ENCODE data around the gene CHD9NB. TPM values are rescaled to one million over a fixed set of nuclear protein-coding genes. Genes with fewer than 3 reads are reported as not detected.

CHD9NB gene
- total RNA-seq, result not detected
- not detected for polyA plus RNA-seq

DNA sequence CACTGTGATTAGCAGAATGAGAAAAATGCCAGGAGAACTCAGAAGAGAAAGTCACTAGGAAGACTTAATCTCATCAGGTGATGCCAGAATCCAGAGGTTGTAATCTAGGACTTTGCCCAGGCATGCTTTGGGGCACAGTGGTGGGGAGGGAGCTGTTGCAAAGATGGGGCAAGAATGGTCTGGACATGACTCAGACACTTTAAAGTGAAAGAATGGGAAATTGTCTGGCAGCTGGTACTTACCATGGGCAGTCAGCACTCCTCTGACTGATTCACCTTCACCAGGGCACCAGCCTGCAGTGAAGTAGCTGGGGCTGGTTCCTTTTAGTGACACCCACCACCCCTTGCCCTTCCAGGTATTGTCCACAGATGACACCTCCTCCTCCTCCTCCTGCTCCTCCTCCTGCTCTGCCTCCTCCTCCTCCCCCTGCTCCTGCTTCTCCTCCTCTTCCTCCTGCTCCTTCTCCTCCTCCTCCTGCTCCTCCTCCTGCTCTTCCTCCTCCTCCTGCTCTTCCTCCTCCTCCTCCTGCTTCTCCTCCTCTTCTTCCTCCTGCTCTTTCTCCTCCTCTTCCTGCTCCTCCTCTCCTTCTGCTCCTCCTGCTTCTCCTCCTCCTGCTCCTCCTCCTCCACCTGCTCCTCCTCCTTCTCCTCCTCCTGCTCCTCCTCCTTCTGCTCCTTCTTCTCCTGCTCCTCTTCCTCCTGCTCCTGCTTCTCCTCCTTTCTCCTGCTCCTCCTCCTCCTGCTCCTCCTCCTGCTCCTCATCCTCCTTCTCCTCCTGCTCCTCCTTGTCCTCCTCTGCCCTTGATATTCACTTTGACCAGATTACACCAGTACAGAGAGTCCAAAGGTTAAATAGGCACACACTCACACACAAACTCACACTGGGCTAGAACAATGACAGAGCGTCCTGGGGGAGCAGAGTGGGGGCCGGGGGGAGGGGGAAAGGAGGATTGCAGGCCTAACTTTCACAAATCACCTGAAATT is at the start of gene CHD9NB:
Gene CHD9NB, minus strand, starts transcription at position 379 of the 983 bp plus-strand sequence. CDS start 8,739 bp downstream, outside the sequence.
- Histone ChIP-seq H3K9me3 (ENCODE audit: control insufficient read depth in 1 of 2, low read length in 2 of 2) (no peaks in the 10 kb centered on the region), H3K4me1 (ENCODE audit: insufficient read depth, low read length) (peaks cover 21% of the 10 kb centered on the region), H3K4me3 (ENCODE audit: low read length in 2 of 2) (no peak within 1 kb of the TSS), H3K27ac (ENCODE audit: low read depth, low read length) (no peak within 1 kb of the TSS), H3K36me3 (ENCODE audit: insufficient read depth, low read length) (no peaks in the 10 kb centered on the region), H3K27me3 (ENCODE audit: insufficient read depth, low read length) (no peaks in the 10 kb centered on the region)
- no peaks in the 10 kb centered on the region for H3K27me3 Mint-ChIP-seq
- DNase-seq, result no peak
- H3K9me3 Mint-ChIP-seq, result no peaks in the 10 kb centered on the region
- H3K27ac Mint-ChIP-seq, result no peak within 1 kb of the TSS
- H3K4me1 Mint-ChIP-seq, result peaks cover 8 to 25% (median 11%) of the 10 kb centered on the region in 4 donors
- peak within 1 kb of the TSS in 5 of 8 donors; percentile 13 to 71 (median 25) for H3K4me3 Mint-ChIP-seq
- intact Hi-C loops (cut with micrococcal nuclease), result no loop called here
- H3K36me3 Mint-ChIP-seq, result no peaks in the 10 kb centered on the region
- CTCF ChIA-PET (ENCODE audit: partially characterized antibody), result interaction anchor here (0.7 to 7.4 kb wide), 6 partner anchors 15 to 155 kb away, joined by 3 to 93 read pairs (median 4); no protein-coding TSS in a partner anchor
- POLR2A ChIA-PET (ENCODE audit: partially characterized antibody), result no interaction called here

DNA sequence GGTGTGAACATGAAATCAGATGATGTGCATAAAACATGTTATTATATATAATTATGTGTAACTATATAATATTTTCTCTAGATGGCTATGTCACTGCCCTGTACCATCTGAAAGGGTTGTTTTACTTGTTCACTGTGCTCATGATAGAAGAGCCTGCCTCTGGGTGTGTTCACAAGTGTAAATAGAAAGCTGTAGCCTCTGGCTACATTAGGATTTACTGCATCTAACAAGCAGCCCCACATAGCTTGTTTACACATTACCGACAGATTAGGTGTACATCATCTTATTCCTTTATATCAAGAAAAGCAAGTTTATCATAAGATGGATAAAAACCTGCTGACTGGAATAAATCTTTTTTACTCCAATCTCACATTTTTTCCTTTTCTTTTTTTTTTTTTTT is 48.2 kb upstream of the CHD9NB start:
- Mint-ChIP-seq H3K9me3 (no peaks in the 10 kb centered on the region), H3K36me3 (no peaks in the 10 kb centered on the region), H3K4me3 (peak overlapping the region in 4 of 8 donors; percentile 46 to 93 (median 75)), H3K27ac (peak overlapping the region in 5 of 7 donors; percentile 31 to 88 (median 77)), H3K4me1 (peaks cover 16 to 35% (median 24%) of the 10 kb centered on the region in 4 donors), H3K27me3 (no peaks in the 10 kb centered on the region)
- peaks cover 30% of the 10 kb centered on the region for H3K4me1 ChIP-seq (ENCODE audit: insufficient read depth, low read length)
- H3K36me3 ChIP-seq (ENCODE audit: insufficient read depth, low read length), result no peaks in the 10 kb centered on the region
- ChIA-PET CTCF (ENCODE audit: partially characterized antibody) (interaction anchor here (1.0 to 3.1 kb wide), 3 partner anchors 15 to 45 kb away, joined by 3 to 20 read pairs (median 5); partner anchors contain the start of gene CHD9), POLR2A (ENCODE audit: partially characterized antibody) (interaction anchor here (0.6 to 2.9 kb wide), 2 partner anchors 29 to 63 kb away, joined by 4 to 20 read pairs; no protein-coding TSS in a partner anchor)
- H3K4me3 ChIP-seq (ENCODE audit: low read length in 2 of 2), result no peak overlapping the region
- no peaks in the 10 kb centered on the region for H3K9me3 ChIP-seq (ENCODE audit: control insufficient read depth in 1 of 2, low read length in 2 of 2)
- no peak overlapping the region for H3K27ac ChIP-seq (ENCODE audit: low read depth, low read length)
- DNase-seq, result no peak
- H3K27me3 ChIP-seq (ENCODE audit: insufficient read depth, low read length), result no peaks in the 10 kb centered on the region
- intact Hi-C loops (cut with micrococcal nuclease), result no loop called here

DNA sequence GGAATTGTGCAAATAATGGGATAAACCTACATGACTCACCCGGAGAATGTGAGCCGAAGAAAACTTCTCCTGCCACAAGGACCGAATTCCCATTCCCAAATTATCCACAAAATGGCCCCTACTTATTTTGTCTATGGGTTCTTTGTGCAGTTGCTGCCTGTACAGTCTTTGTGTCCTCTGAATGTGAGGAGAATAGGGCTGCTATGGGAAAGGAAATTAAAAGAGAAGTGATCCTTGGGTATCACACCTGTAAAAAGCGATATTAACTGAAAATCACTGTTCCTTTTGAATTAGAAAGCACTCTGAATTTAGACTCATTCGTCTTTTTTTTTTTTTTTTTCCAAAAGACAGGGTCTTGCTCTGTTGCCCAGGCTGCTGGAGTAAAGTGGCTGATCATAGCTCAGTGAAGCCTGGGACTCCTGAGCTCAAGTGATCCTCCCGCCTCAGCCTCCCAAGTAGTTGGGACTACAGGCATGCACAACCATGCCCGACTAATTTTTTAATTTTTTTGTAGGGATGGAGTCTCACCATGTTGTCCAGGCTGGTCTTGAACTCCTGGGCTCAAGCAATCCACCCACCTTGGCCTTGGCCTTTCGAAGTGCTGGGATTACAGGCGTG is 47.5 kb upstream of the CHD9NB start:
- H3K27me3 ChIP-seq (ENCODE audit: insufficient read depth, low read length), result no peaks in the 10 kb centered on the region
- H3K4me3 ChIP-seq (ENCODE audit: low read length in 2 of 2), result peak overlapping the region in 1 of 2 donors; percentile 53
- Mint-ChIP-seq H3K4me1 (peaks cover 16 to 35% (median 24%) of the 10 kb centered on the region in 4 donors), H3K9me3 (no peaks in the 10 kb centered on the region), H3K27ac (peak overlapping the region; percentile 53 to 88 (median 77)), H3K36me3 (no peaks in the 10 kb centered on the region), H3K4me3 (peak overlapping the region; percentile 90 to 97 (median 94)), H3K27me3 (no peaks in the 10 kb centered on the region)
- ChIA-PET CTCF (ENCODE audit: partially characterized antibody) (interaction anchor here (1.0 to 3.1 kb wide), 4 partner anchors 15 to 44 kb away, joined by 3 to 20 read pairs (median 4); partner anchors contain the start of gene CHD9), POLR2A (ENCODE audit: partially characterized antibody) (interaction anchor here (0.6 to 2.9 kb wide), 3 partner anchors 29 to 62 kb away, joined by 4 to 20 read pairs (median 11); partner anchors contain the start of gene CHD9)
- DNase-seq, result no peak
- no peaks in the 10 kb centered on the region for H3K36me3 ChIP-seq (ENCODE audit: insufficient read depth, low read length)
- H3K27ac ChIP-seq (ENCODE audit: low read depth, low read length), result peak overlapping the region; percentile 69
- H3K9me3 ChIP-seq (ENCODE audit: control insufficient read depth in 1 of 2, low read length in 2 of 2), result no peaks in the 10 kb centered on the region
- peaks cover 30% of the 10 kb centered on the region for H3K4me1 ChIP-seq (ENCODE audit: insufficient read depth, low read length)
- intact Hi-C loops (cut with micrococcal nuclease), result no loop called here

DNA sequence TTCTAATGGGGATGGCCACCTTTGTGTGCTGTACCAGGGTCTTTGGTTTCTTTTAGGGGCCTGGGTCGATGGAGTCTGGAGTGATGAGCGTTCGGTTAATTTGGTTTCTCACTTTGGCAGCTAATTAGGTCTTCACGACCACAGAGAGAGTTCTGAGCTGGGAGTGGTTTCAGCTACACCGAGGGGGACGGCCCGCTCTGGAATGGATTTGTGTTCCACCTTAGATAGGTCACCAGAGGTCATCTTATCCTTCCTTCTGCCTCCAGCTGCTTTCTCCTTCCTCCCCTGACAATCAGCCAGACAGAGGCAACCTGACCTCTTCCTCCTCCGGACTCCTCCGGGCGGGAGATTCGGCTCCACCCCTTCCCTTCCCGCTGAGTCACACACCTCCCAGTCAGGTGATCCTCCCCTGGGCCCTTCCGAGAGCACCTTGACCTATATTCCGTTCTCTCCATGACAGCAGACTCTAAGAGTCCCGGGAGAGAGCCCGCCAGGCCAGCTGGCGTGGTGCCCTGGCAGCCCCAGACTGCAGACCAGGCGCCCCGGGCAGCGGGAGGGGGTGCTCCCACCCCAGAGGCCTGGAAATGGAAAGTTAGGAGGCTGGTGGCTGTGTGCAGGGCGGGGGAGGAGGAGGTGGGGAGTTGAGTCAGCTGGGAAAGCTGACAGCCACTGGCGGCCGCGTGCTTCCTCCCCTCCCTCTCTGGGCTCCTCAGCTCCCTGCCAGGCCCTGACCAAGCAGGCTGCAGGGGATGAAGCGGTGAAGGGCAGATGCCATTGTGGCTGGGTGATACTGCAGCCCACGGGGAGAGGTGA is 46.8 kb upstream of the CHD9NB start:
- Histone ChIP-seq H3K9me3 (ENCODE audit: control insufficient read depth in 1 of 2, low read length in 2 of 2) (no peaks in the 10 kb centered on the region), H3K27me3 (ENCODE audit: insufficient read depth, low read length) (no peaks in the 10 kb centered on the region), H3K4me1 (ENCODE audit: insufficient read depth, low read length) (peaks cover 30% of the 10 kb centered on the region), H3K4me3 (ENCODE audit: low read length in 2 of 2) (peak overlapping the region; percentile 37 to 53), H3K27ac (ENCODE audit: low read depth, low read length) (peak overlapping the region; percentile 69), H3K36me3 (ENCODE audit: insufficient read depth, low read length) (no peaks in the 10 kb centered on the region)
- no peaks in the 10 kb centered on the region for H3K9me3 Mint-ChIP-seq
- H3K27me3 Mint-ChIP-seq, result no peaks in the 10 kb centered on the region
- ChIA-PET CTCF (ENCODE audit: partially characterized antibody) (interaction anchor here (1.0 to 3.1 kb wide), 10 partner anchors 13 to 62 kb away, joined by 3 to 20 read pairs (median 4); partner anchors contain the start of gene CHD9), POLR2A (ENCODE audit: partially characterized antibody) (interaction anchor here (0.9 to 2.9 kb wide), 8 partner anchors 11 to 357 kb away, joined by 3 to 20 read pairs (median 4); partner anchors contain the start of genes CHD9 and RBL2)
- peaks cover 19 to 40% (median 28%) of the 10 kb centered on the region in 4 donors for H3K4me1 Mint-ChIP-seq
- DNase-seq, result peak; percentile 51 to 82 (median 53)
- peak overlapping the region; percentile 90 to 97 (median 94) for H3K4me3 Mint-ChIP-seq
- peak overlapping the region; percentile 88 to 99 (median 94) for H3K27ac Mint-ChIP-seq
- intact Hi-C loops (cut with micrococcal nuclease), result loop anchor here (1.0 kb wide), 2 partner anchors 31 to 44 kb away; no protein-coding TSS in a partner anchor
- no peaks in the 10 kb centered on the region for H3K36me3 Mint-ChIP-seq

DNA sequence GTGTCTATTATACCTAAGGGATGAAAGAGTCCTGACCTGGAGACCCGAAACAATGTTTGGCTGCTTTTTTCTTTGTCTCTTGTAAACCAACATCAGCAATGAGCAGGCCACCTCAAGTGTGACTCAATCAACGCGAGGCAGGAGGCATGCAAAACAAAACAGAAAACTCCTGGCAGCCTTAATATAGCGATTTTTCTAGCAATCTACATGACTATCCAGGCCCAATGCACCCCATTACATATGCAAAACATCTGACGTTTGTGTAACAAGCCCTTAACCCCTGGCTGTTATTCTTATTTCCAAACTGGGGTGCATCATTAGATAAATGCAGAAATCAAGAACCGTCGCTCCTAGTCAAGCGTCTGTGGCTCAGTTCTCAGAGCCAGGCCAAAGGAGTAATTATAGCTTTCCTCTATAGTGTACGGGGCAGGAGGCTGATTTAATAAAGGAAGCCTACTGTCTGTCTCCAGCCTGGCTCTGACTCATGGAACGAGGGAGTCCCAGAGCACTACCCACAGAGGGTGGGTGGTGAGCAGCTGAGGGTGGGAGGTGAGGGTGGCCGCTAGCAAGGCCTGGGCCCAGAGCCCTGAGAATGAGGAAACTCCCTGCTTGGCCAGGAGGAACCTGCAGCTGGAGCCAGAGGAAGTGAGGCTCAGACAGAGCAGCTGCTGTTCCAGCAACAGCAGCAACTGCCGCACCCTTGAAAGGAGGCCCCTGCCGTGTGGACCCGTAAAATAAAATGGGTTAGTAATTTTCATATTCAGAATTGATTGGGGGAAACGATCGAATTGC is 46.0 kb upstream of the CHD9NB start:
- Histone ChIP-seq H3K4me3 (ENCODE audit: low read length in 2 of 2) (peak overlapping the region; percentile 37 to 53), H3K9me3 (ENCODE audit: control insufficient read depth in 1 of 2, low read length in 2 of 2) (no peaks in the 10 kb centered on the region), H3K27me3 (ENCODE audit: insufficient read depth, low read length) (no peaks in the 10 kb centered on the region), H3K36me3 (ENCODE audit: insufficient read depth, low read length) (no peaks in the 10 kb centered on the region), H3K4me1 (ENCODE audit: insufficient read depth, low read length) (peaks cover 33% of the 10 kb centered on the region), H3K27ac (ENCODE audit: low read depth, low read length) (peak overlapping the region; percentile 69)
- Mint-ChIP-seq H3K4me3 (peak overlapping the region; percentile 90 to 97 (median 94)), H3K36me3 (no peaks in the 10 kb centered on the region), H3K27me3 (no peaks in the 10 kb centered on the region), H3K9me3 (no peaks in the 10 kb centered on the region), H3K27ac (peak overlapping the region; percentile 88 to 99 (median 94)), H3K4me1 (peaks cover 20 to 48% (median 35%) of the 10 kb centered on the region in 4 donors)
- CTCF ChIA-PET (ENCODE audit: partially characterized antibody), result interaction anchor here (1.0 to 3.1 kb wide), 9 partner anchors 12 to 62 kb away, joined by 3 to 20 read pairs (median 4); partner anchors contain the start of gene CHD9
- peak; percentile 34 to 82 (median 43) for DNase-seq
- intact Hi-C loops (cut with micrococcal nuclease), result loop anchor here (1.0 kb wide), 2 partner anchors 32 to 43 kb away; no protein-coding TSS in a partner anchor
- POLR2A ChIA-PET (ENCODE audit: partially characterized antibody), result interaction anchor here (0.9 to 2.9 kb wide), 8 partner anchors 11 to 357 kb away, joined by 3 to 20 read pairs (median 4); partner anchors contain the start of genes CHD9 and RBL2

Data from CD4-positive, alpha-beta memory T cell (primary cell).